Measurements from ENCODE around the gene EHD2.
"Not testable (repeated sequence)": the region's sequence is repeated elsewhere in the genome, so short reads cannot be mapped to it uniquely, and the experiment has no call there.

DNA sequence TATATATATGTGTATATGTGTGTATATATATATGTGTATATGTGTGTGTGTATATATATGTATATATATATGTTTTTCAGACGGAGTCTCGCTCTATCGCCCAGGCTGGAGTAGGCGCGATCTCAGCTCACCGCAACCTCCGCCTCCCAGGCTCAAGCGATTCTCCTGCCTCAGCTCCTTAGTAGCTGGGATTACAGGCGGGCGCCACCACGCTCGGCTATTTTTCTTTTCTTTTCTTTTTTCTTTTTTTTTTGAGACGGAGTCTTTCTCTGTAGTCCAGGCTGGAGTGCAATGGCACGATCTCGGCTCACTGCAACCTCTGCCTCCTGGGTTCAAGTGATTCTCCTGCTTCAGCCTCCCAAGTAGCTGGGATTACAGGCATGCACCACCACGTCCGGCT, 32.9 kb downstream of the EHD2 start:
- TF ChIP-seq ELF4 (IDR thresholded peaks at IDR 0.05); FOXM1 (IDR thresholded peaks at IDR 0.05; ENCODE audit: borderline replicate concordance): not testable (repeated sequence)

All from HEK293T (cell line).